Esophagus muscularis mucosa (tissue), 4 donors: ENCODE measurements around the gene PSMD7. TPM values are rescaled to one million over a fixed set of nuclear protein-coding genes. Genes with fewer than 3 reads are reported as not detected.
"Not testable (repeated sequence)": the region's sequence is repeated elsewhere in the genome, so short reads cannot be mapped to it uniquely, and the experiment has no call there.

Source experiments
- DNase-seq: peaks from one replicate; pipeline ENCODE4 v3.0.0-alpha.2; 2017; ENCODE audit errors: extremely low spot score
- H3K27ac ChIP-seq, 4 donors: fragments of 200-600 bp; sonication (generic); replicated peaks in 1 of 4; 1 replicate in 3 of 4; 2 replicates in 1 of 4; pipeline ENCODE4 v1.5.1; 2016 to 2019; ENCODE audit warnings: mild to moderate bottlenecking in 1 of 4
- H3K27me3 ChIP-seq, 4 donors: fragments of 200-600 bp; sonication (generic); one replicate each; pipeline versions ENCODE4 v1.5.1 to v1.6.0; 2016 to 2019
- H3K36me3 ChIP-seq, 4 donors: fragments of 200-600 bp; sonication (generic); one replicate each; pipeline ENCODE4 v1.5.1; 2016 to 2019
- H3K4me1 ChIP-seq, 4 donors: fragments of 200-600 bp; sonication (generic); one replicate each; pipeline ENCODE4 v1.5.1; 2016 to 2019
- H3K4me3 ChIP-seq, 4 donors: fragments of 200-600 bp; sonication (generic); 1 replicate in 2 of 4; 2 replicates in 2 of 4; pipeline ENCODE4 v1.5.1; 2016 to 2019; ENCODE audit warnings: mild to moderate bottlenecking in 4 of 4, moderate library complexity in 1 of 4
- H3K9me3 ChIP-seq, 4 donors: fragments of 200-600 bp; sonication (generic); 1 replicate in 3 of 4; 2 replicates in 1 of 4; pipeline ENCODE4 v1.5.1; 2016 to 2019
- CTCF ChIP-seq, 3 experiments: fragments of 200-600 bp in 2 of 3; fragments of 450-650 bp in 1 of 3; sonication (generic) in 2 of 3; IDR thresholded peaks; one replicate each; pipeline ENCODE4 v1.5.1; 2017 to 2019; ENCODE audit warnings: antibody characterized with exemption in 3 of 3, mild to moderate bottlenecking in 2 of 3, moderate library complexity in 1 of 3
- EP300 ChIP-seq: sonication (generic); formaldehyde crosslinking; IDR thresholded peaks from one replicate; pipeline ENCODE4 v1.6.1; 2017; ENCODE audit warnings: antibody characterized with exemption
- POLR2A ChIP-seq: fragments of 450-650 bp; IDR thresholded peaks from one replicate; pipeline ENCODE4 v1.6.1; 2017; ENCODE audit warnings: antibody characterized with exemption, moderate library complexity, mild to moderate bottlenecking, low read depth
- POLR2AphosphoS5 ChIP-seq, 2 donors: sonication (generic); formaldehyde crosslinking; IDR thresholded peaks; one replicate each; pipeline ENCODE4 v1.6.1; 2017; ENCODE audit warnings: antibody characterized with exemption in 2 of 2
- WGBS: methylation state at CpG from one replicate; pipeline ENCODE4 v1.1.5; 2018; 5-methylcytosine and 5-hydroxymethylcytosine counted together
- intact Hi-C: fragments of 100-400 bp; cut with DNase I; formaldehyde crosslinking; loops from one replicate; pipeline ENCODE4 v1.15.1; 2023
- total RNA-seq, 4 donors: library from RNA; depleted of rRNA; stranded (reverse); fragments of >200 nt; gene quantifications; one replicate each; pipeline versions ENCODE4 v1.1.0 to v1.2.1, GENCODE V29; 2016

Gene PSMD7
- total RNA-seq, 4 donors from 2014 or later: 75.6 to 94.4 (median 87.7) TPM

- TF ChIP-seq POLR2A (no peak), CTCF (IDR thresholded peaks at IDR 0.05) (no peak), POLR2AphosphoS5 (IDR thresholded peaks at IDR 0.05) (no peak), EP300 (no peak)
- no peak for DNase-seq
- peak overlapping the region in 1 of 4 donors; percentile 47 for H3K27ac ChIP-seq
- no peak overlapping the region for H3K4me3 ChIP-seq
- intact Hi-C loops: no loop called here
- H3K27me3 ChIP-seq: no peaks in the 10 kb centered on the region
- H3K9me3 ChIP-seq: no peaks in the 10 kb centered on the region
- peaks cover 0 to 12% (median 7%) of the 10 kb centered on the region in 4 donors for H3K36me3 ChIP-seq
- peaks cover 20 to 29% (median 22%) of the 10 kb centered on the region in 4 donors for H3K4me1 ChIP-seq
- 73% methylated on average over 4 of the region's 6 CpGs for WGBS
Observed at GRCh38 chr16:74320707-74321106, 24.1 kb downstream of the PSMD7 start.

- 75% methylated on average over 2 of the region's 2 CpGs for WGBS
- no peak overlapping the region for H3K4me3 ChIP-seq
- intact Hi-C loops: no loop called here
- H3K27me3 ChIP-seq: no peaks in the 10 kb centered on the region
- H3K9me3 ChIP-seq: no peaks in the 10 kb centered on the region
- DNase-seq: no peak
- TF ChIP-seq CTCF (IDR thresholded peaks at IDR 0.05): no peak
- no peak for TF ChIP-seq EP300
- TF ChIP-seq POLR2AphosphoS5 (IDR thresholded peaks at IDR 0.05): no peak
- TF ChIP-seq POLR2A: no peak
- H3K36me3 ChIP-seq: peaks cover 2 to 18% (median 14%) of the 10 kb centered on the region in 4 donors
- peaks cover 20 to 29% (median 22%) of the 10 kb centered on the region in 4 donors for H3K4me1 ChIP-seq
- peak overlapping the region in 2 of 4 donors; percentile 47 to 66 for H3K27ac ChIP-seq
Observed at GRCh38 chr16:74321356-74321755, 24.7 kb downstream of the PSMD7 start.

DNA sequence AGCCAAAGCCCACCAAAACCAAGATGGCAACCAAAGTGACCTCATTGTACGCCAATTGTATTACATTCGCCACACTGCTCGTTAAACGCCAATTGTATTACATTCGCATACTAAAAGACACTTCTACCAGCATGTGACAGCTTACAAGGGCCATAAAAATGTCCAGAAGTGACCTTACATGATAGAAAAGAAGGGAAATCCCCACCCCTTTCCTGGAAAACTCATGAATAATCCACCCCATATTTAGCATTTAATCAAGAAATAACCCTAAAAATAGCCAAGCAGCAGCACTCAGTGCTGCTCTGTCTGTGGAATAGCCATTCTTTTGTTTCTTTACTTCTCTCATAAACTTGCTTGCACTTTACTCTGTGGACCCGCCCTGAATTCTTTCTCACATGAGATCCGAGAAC lies 25.7 kb downstream of the PSMD7 start:
- TF ChIP-seq POLR2AphosphoS5 (IDR thresholded peaks at IDR 0.05): peak in 1 of 2 donors; percentile 31
- no peak for TF ChIP-seq EP300
- no peak for TF ChIP-seq CTCF (IDR thresholded peaks at IDR 0.05)
- H3K4me3 ChIP-seq: no peak overlapping the region
- intact Hi-C loops: no loop called here
- peaks cover 9 to 28% (median 23%) of the 10 kb centered on the region in 4 donors for H3K36me3 ChIP-seq
- H3K27me3 ChIP-seq: no peaks in the 10 kb centered on the region
- H3K27ac ChIP-seq: peak overlapping the region in 3 of 4 donors; percentile 37 to 66 (median 47)
- WGBS: 65% methylated on average over 7 of the region's 7 CpGs
- H3K9me3 ChIP-seq: no peaks in the 10 kb centered on the region
- DNase-seq: no peak
- peaks cover 20 to 29% (median 22%) of the 10 kb centered on the region in 4 donors for H3K4me1 ChIP-seq

GRCh38 chr16:74324777-74325176 lies 28.2 kb downstream of the PSMD7 start:
- WGBS: 93% methylated on average over 5 of the region's 5 CpGs

GRCh38 chr16:74325641-74326040 lies 29.0 kb downstream of the PSMD7 start:
- Histone ChIP-seq H3K27me3 (no peaks in the 10 kb centered on the region), H3K27ac (no peak overlapping the region), H3K4me1 (peaks cover 16 to 26% (median 19%) of the 10 kb centered on the region in 4 donors), H3K4me3 (no peak overlapping the region), H3K9me3 (no peaks in the 10 kb centered on the region), H3K36me3 (peaks cover 16 to 52% (median 43%) of the 10 kb centered on the region in 4 donors)
- no peak for TF ChIP-seq EP300
- no peak for TF ChIP-seq POLR2AphosphoS5 (IDR thresholded peaks at IDR 0.05)
- intact Hi-C loops: no loop called here
- DNase-seq: no peak
- WGBS: 90% methylated on average over 10 of the region's 10 CpGs

More at GRCh38 chr16:74324777-74325176, 28.2 kb downstream of the PSMD7 start:
- DNase-seq, H3K27ac ChIP-seq, intact Hi-C loops, H3K27me3 ChIP-seq, H3K4me3 ChIP-seq, H3K9me3 ChIP-seq: not testable (repeated sequence)
- Histone ChIP-seq H3K36me3 (peaks cover 9 to 44% (median 36%) of the 10 kb centered on the region in 4 donors), H3K4me1 (peaks cover 20 to 29% (median 22%) of the 10 kb centered on the region in 4 donors)

DNA sequence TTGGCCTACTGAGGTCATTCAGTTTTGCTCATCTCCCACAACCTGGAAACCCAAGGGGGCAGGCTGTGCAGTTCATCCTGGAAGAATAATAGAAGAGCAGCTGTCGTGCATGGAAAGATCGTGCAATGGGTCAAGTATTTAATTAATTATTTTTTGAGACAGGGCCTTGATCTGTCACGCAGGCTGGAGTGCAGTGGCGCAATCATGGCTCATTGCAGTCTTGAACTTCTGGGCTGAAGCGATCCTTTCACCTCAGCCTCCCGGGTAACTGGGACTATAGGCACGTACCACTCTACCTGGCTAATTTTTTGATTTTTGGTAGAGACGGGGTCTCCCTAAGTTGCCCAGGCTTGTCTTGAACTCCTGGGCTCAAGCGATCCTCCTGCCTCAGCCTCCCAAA lies 31.7 kb downstream of the PSMD7 start:
- WGBS: 94% methylated on average over 7 of the region's 9 CpGs
- H3K4me1 ChIP-seq, H3K27ac ChIP-seq, intact Hi-C loops, DNase-seq, H3K27me3 ChIP-seq, H3K9me3 ChIP-seq, H3K4me3 ChIP-seq: not testable (repeated sequence)
- H3K36me3 ChIP-seq: peaks cover 37 to 79% (median 69%) of the 10 kb centered on the region in 4 donors

DNA sequence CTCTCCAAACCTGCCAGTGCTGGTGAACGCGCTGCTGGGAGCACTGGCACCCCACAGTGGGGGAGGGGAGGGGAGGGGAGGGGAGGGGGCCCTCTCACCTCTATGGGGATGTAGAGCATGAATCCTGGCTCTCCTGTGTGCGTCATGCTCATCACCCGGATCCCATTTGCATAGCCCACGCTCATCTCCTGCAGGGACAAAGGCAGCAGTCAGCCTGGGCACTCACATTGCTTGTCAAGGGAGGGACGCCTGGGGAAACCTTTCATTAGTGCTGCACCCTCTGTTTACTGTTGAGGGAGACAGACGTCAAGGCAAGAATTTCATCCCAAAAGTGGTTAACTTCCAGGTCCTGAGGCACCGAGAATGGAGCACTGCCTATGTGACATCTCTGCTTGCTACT lies 35.9 kb downstream of the PSMD7 start:
- H3K27ac ChIP-seq, intact Hi-C loops, H3K9me3 ChIP-seq, H3K4me3 ChIP-seq, DNase-seq, H3K27me3 ChIP-seq, H3K4me1 ChIP-seq: not testable (repeated sequence)
- H3K36me3 ChIP-seq: peaks cover 51 to 78% (median 63%) of the 10 kb centered on the region in 4 donors
- WGBS: 83% methylated on average over 7 of the region's 8 CpGs

- H3K27ac ChIP-seq, DNase-seq, H3K4me3 ChIP-seq, H3K27me3 ChIP-seq, H3K4me1 ChIP-seq, intact Hi-C loops, H3K9me3 ChIP-seq: not testable (repeated sequence)
- H3K36me3 ChIP-seq: peaks cover 48 to 83% (median 70%) of the 10 kb centered on the region in 4 donors
- 88% methylated on average over 3 of the region's 3 CpGs for WGBS
Observed at GRCh38 chr16:74337506-74337905, 40.9 kb downstream of the PSMD7 start.

DNA sequence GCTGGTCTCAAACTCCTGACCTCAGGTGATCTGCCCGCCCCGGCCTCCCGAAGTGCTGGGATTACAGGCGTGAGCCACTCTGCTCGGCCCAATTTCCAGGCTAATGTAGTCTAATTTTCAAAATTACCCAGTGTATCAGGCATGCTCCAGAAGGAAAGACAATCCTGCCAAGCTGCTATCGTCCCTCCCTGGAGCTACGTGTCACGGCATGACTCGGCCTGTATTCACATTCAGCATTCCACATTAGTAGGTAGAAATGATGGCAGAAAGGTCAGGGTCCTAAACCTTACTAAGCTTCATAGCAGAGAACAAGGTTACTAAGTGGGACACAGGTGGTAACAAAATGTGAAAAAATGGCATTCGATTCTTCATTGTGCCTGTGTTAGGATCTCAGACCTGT lies 42.6 kb downstream of the PSMD7 start:
- intact Hi-C loops: not testable (repeated sequence)
- 90% methylated on average over 10 of the region's 10 CpGs for WGBS
- peaks cover 55 to 91% (median 77%) of the 10 kb centered on the region in 4 donors for H3K36me3 ChIP-seq

More for the DNA sequence above, 42.6 kb downstream of the PSMD7 start:
- not testable (repeated sequence) for H3K27ac ChIP-seq, H3K4me1 ChIP-seq, DNase-seq, H3K9me3 ChIP-seq, H3K27me3 ChIP-seq, H3K4me3 ChIP-seq
